ENCODE measurements around the gene CYREN.
"Not testable (repeated sequence)": the region's sequence is repeated elsewhere in the genome, so short reads cannot be mapped to it uniquely, and the experiment has no call there.

Gene CYREN

DNA sequence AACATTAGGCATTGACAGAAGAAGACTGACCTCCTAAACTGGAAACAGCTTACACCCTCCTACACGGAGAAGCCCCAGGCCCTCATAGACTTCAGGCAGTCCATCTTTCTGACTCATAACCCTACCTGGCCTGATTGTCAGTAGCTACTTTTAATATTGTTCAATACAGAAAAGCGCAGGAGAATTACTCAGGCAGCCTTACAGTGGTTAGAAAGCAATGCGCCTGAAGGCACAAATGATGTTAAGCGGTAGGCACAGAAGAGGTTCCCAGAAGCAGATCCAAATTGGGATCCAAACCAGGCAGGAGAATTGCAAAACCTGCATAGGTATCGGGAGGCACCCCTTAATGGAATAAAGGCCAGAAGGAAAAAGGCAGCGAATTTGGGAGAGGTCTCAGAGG lies 5.4 kb upstream of the CYREN start:
- no peak for DNase-seq

DNA sequence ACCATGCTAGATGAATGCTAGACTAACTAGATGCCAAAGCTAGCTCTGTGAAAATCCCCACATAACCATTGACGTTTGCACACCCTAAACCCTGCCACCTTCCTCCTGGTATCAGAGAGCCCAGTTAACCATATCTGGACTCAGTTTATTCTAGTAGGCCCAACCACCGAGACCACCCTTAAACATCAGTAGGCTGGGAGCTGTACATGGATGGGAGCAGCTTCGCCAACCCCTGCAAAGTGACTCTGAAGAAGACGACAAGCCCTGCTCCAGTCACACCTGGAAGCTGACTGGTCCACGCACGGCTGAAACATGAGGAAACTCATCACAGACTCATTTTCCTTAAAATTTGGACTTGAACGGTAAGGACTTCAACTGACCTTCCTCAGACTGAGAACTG lies 4.4 kb upstream of the CYREN start:
- no peak for DNase-seq

DNA sequence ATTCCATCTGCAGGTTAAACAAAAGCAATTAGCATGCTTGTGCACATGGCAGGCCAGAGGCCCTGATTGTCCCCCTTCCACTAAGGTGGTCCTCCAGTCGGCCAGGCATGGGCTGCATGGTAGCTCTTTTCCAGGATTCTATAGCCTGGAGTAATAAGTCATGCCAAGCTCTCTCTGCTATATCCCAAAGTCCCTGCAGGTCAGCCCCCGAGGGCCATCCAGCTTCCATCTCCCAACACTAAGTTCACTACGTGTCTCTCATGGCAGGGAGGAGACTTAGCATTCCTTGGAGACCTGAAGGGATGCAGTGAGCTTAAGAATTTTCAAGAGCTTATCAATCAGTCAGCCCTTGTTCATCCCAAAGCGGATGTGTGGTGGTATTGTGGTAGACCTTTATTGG lies 3.4 kb upstream of the CYREN start:
- DNase-seq: not testable (repeated sequence)

DNA sequence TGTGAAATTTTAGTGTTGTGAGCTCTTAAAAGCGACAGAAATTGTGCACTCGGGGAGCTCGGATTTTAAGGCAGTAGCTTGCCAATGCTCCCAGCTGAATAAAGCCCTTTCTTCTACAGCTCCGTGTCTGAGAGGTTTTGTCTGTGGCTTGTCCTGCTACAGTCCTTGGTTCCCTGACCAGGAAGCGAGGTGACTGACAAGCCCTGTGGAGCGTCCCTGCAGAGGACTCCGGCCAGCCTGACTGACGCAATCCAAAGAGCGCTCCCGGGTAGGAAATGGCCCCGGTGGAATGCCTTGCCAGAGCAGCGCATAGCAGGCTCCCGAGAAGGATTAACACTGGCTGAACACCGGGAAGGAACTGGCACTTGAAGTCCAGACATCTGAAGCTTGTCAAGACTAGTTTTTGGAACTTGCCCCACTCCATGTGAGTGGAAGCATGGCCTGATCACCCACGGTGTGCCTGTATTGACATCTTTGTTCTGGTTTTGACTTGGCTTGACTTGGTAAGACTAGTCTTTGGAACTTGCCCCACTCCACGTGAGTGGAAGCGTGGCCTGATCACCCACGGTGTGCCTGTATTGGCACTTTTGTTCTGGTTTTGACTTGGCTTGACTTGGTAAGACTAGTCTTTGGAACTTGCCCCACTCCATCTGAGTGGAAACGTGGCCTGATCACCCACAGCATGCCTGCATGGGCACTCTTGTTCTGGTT lies 1.2 kb upstream of the CYREN start:
- not testable (repeated sequence) for DNase-seq

DNA sequence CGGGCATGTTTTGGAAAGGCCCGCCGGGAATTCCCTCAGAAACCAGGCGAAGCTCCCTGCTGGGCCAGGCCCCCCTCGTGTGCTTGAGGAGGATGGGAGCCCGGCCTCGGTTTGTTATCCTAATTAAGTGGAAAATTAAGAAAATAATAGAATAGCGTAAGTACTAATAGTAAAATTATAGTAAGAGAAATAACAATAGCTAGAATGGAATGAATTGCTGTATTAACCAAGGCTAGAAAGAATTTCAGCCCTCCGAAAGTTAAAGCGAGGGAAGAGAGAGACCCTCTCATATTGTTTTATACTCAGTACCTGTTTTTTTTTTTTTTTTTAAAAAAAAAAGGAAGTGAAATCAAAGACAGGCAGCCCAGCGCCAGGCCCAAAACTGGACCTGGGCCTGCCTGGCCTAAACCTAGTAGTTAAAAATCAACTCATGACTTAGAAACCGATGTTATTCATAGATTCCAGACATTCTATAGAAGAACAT lies 533 bp upstream of the CYREN start:
- not testable (repeated sequence) for DNase-seq

DNA sequence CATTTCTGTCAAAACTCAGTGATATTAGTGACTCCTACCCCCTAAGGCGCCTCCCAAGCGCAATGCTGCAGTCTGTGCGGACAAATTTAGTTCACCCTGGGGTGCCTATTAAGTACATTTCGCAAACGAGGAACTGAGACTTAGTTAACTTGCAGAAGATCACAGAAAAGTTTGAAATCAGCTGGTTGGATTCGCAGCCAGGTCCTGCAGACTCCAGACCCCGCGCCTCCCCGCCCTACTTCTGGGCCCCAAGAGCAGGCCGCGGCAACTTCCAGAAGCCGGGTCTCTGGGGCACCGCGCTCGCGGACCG lies 588 bp downstream of the CYREN start:
- no peak for DNase-seq

DNA sequence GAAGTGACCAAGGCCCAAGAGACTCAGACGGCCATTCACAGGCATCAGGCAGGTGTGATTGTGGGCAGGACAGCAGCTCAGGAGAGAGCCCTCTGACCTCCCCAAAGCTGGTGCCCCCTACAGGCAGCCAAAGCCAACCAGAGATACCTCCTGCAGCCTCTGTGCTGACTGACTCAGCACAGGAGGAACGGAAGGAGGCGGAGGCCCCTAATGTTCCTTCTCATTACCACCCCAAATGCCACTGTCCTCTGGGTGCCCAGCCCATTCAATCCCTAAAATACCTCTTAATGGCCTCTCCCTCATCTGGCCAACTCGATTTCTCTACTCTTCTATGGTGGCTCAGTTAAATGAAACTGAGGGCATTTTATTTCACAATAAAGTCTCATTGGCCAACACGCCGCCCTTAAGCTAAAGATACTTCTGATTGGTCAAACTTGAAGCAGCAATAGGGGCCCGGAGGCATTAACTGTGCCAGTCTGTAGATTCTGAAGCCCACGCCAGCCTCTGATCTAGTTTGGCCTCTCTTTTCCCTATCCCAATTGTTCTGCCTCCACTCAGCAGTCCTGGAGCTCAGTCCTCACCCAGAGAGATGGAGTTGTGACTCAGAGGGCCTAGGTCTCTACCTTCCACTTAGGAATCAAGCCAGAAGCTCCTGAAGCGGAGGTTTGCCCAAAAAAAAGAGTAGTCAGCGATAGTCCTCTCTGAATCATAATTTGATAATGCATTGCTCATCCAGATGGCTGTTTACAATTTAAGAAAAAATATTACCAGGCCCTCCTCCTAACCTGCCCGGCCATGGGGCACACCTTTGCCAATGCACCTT lies 1.2 kb downstream of the CYREN start:
- DNase-seq: no peak

DNA sequence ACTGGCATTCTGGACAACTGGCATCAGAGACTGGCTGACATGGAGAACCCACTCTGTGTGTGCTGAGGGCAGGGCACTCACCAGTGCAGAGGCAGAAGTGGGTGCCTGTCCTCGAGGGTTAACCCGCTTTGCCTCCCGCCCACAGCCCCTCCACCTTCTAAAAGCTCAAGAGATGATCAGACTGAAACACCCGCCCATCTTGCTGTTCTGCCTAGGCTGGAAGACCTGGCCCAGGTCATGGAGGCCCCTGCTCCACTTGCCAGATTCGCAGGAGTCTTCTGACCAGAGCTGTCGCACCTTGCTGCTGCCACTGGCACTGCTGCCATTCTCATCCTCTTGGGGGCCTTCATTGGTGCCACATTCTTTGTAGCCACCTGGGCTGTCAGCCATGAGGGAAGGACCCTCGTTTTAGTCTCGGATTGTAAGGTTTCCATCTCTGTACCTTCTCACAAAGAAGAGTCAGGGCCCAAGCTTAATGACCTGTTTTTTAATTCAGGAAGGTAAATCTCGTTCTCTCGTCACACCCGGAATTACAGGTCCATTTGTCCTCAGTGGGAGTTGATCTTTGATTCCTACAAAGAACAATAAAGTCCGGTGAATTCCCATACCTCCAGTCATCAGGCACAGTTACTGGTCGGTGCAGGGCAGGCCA lies 1.9 kb downstream of the CYREN start:
- no peak for DNase-seq

DNA sequence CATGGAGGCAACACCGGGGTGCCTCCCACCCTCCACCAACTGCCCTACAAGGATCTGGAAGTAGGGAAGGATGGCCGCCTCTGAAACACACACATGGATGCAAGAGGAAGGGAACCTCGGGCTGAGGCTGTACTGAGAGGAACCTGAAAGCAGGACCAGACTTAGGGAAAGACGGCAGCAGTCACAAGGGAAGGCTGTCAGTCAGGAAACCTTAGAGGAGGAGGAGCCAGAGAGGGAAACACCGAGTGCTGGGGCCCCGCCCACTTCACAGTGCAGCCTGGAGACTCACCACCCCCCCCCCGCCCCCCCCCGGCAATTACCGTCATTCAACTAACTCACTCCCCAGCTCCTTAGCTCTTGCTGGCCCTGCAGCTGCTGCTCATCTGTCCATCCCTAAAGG lies 2.5 kb downstream of the CYREN start:
- DNase-seq: no peak

DNA sequence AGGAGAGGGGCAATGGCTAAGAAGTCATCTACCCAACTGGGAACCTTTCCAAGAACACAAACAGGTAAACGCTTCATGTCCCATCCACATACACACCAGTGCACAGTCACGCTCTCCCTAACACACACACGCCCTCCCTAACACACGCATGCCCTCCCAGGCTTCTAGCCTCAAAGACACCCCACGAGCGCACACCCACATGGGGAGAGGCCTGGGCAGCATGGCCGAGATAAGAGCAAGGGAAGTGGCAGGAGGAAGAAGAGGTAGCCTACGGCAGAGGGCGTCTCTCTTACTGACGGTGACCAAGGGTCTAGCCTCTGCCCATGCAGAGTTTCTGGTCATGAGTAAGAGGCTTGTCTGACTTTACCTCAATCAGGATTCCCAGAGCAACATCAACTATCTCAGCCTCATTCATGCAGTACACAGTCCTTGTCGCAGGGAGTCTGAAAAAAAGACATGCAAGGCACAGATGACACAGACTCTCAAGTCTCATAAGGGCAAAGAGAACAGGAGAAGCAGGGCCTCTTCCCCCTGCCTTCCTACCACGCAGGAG lies 3.1 kb downstream of the CYREN start:
- no peak for DNase-seq

DNA sequence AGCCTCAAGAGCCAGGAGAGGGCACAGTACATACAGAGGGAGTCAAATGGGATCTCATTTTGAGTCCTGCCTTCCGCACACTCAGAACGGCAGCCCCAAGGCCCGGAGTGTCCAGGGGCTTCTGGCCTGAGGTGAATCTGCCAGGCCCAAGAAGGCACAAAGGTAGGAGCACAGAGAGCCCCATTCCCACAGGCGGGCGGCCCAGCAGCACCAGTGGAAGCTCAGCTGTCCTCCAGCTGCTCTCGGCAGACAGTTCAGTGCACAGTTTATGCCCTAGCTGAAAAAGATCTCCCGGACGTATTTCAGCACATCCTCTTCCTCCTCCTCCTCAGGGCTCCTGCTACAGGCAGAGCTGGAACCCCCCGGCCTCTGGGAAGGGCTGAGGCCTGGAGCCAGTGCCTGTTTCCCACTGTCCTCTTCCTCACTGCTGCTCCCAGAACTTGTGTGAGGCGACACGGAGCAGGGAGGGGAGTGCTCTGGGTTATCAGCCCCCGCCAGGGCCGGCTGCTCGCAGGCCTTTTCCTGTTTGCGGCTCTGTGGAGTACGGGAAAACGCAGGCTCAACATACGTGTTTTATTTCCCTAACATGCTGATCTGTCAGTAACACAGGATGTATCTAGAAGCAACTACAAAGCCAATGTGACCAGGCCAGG lies 4.0 kb downstream of the CYREN start:
- no peak for DNase-seq

DNA sequence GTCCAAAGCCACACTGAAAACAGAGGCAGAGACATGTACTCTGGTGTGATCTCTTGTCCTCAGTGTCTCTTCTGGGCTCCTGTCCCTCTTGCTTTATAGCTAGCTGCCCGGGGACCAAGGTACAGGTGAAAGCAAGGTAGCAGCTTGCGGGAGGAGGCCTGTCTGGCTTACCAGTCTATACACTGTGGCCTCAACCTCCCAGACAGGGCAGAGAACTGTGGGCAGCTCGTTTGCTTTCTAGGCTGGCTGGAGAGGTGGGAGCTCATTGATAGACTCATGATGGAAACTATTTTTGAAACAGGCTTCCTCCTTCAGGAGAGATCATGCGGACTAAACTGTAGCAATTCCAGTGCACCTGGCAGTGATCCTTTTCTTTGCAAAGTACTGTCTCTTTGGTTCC lies 4.6 kb downstream of the CYREN start:
- DNase-seq: no peak

DNA sequence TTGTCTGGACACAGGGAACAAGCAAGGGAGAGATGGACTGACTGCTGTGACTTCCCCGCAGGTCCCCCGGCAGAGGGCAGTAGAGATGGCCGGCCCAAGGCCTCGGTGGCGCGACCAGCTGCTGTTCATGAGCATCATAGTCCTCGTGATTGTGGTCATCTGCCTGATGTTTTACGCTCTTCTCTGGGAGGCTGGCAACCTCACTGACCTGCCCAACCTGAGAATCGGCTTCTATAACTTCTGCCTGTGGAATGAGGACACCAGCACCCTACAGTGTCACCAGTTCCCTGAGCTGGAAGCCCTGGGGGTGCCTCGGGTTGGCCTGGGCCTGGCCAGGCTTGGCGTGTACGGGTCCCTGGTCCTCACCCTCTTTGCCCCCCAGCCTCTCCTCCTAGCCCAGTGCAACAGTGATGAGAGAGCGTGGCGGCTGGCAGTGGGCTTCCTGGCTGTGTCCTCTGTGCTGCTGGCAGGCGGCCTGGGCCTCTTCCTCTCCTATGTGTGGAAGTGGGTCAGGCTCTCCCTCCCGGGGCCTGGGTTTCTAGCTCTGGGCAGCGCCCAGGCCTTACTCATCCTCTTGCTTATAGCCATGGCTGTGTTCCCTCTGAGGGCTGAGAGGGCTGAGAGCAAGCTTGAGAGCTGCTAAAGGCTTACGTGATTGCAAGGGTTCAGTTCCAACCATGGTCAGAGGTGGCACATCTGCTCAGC lies 6.0 kb downstream of the CYREN start:
- no peak for DNase-seq

DNA sequence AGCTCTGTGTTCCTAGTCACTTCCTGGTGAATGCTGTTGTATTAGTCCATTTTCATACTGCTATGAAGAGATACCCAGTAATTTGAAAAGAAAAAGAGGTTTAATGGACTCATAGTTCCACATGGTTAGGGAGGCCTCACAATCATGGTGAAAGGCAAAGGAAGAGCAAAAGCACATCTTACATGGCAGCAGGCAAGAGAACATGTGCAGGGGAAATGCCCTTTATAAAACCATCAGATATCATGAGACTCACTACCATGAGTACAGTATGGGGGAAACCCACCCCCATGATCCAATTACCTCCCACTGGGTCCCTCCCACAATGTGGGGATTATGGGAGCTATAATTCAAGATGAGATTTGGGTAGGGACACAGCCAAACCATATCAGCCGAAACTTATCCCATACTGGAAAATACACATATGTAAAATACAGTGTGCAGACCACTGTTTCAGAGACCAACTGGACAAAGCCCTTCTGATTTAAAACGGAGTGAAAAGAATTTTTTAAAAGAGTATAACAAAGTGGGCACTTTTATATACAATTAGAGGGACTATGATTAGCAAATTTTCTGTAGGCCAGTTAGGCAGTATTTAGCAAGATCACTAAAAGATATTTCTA lies 8.0 kb downstream of the CYREN start:
- DNase-seq: no peak

DNA sequence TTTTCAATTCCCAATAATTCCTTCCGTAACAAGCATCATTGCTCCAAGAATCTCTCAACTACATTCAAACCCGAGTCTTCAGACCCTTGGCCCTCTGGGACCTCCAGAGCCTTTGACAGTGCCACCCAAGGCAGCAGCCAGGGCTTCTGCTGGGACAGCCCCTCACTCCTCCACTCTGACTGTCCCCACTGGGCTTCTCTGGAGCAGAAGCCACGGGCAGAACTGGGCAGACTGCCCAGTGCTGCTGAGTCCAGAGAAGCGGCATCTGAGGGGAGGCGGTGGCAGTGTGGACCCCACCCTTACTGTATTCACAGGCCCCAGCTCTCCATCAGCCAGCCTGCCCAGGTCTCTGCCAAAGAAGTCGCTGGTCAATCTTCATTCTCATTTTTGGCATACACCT lies 8.8 kb downstream of the CYREN start:
- DNase-seq: no peak

DNA sequence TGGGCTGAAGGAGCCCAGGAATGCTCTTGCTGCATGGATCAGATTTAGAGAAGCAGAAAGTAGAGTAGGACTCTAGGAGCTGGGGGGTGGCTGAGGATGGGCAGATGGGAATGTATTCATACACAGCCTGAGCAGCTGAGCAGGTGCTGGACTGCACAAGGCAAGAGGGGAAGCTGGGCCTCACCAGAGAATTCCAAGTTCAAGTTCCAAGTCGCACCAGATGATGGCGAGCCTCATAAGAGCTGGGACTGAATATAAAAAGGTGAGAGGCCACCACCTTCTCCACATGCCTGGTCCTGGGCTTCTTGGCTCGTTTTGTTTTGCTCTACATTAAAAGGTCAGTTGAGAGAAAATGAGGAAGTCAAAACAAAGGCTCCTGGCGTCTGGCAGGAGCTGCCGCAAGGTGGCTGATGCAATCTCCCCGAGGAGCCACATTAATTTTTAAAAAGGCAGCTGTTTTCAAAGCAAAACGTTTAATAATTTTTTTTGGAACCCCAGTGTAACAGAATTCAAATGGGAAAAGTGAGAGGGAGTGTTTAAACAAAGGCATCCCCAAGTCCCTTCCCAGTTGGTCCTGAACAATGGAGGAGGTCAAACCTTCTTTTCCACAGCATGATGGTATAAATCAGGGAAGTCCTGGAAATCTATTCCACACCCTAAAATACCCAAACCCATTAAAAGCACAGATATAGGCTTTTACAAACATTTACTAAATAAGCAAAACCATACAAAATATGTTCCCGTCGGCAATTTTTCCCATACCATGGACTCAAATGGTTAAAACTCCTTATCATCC lies 9.5 kb downstream of the CYREN start:
- DNase-seq: no peak

DNA sequence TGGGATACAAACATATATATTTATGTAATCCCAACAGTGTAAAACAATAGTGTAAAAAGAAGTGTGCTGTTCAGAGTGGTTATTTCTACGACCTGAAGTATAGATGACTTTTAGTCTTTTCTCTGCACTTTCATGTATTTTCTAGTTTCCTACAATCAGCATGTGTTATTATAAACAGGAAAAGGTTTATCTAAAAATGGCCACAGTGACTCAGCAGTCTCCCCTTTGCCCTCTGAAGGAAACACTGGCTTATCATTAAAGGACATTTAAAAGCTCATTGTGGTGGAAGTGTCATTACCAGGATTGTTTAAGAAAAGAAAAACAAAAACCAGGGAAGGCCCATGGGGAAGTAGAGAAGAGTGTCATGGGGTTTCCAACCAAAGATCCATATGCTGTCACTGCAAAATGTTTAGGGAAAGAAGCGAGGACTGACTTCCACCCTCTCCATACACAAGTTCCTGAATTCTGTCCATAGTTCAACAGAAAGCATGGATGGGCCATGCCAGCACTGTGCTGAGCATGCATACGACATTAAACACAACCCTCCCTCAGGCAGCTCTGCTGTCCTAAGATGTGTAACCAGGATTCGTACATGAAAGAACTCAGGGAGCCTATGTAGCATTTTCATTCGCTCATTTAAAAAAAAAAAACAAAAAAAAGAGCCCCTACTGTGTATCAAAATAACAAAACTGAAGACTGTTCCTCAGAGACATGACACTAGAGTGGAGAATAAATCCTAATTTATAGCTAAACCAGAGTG lies 10.2 kb downstream of the CYREN start:
- no peak for DNase-seq

DNA sequence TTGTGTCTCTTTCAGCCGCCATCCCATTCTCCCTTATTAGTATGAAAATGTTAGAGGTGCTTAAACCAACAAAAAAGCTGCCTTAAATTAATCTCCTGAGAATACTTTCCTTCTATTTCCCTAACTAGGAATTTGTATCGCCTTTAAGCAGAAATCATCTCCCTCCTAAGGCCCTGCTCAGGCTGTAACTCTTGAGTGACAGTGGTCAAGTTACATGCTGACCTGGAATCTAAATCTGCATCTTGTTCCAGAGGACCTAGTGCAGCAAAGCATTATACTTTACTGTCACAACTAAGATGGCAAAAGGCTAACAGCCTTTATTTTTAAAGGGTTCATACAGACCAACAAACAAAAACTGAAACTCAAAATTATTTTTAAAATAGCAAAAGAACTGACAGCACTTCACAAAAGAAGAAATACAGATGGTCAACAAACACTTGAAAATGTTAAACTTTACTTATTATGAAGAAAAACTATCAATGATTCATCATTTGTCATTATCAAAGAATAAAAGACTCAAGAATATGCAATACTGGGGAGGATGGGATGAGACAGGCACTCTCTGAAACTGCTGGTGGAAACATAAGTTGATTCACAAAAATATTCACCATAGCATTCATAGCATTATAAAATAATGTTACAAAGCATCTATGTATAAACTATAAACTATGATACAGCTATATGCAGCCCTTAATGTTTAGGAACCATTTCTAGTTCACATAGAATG lies 11.0 kb downstream of the CYREN start:
- no peak for DNase-seq

DNA sequence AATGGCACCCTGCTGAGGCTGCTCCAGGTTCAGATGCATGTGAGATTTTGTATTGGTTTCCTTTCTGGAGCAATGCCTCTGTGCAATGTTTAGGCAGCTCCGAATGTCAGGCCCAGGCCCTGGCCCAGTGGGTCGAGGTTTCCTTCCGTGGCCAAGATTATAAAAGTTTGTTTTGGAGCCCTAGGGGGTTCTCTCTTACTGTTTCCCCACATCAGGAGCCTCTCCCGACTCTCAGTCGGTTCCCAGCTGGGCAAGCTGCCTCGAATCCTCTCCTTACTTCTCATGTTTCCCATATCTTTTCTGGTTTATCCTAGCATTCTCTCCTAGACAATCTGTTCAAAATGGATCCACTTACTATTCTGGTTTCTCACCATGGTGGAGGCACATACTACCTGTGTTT lies 11.6 kb downstream of the CYREN start:
- DNase-seq: no peak
